Nephron progenitor cell (in vitro differentiated cells): ENCODE results near the gene ASB13.
"Not testable (repeated sequence)": the region's sequence is repeated elsewhere in the genome, so short reads cannot be mapped to it uniquely, and the experiment has no call there.

Experiments
- DNase-seq: peaks from one replicate; pipeline ENCODE4 v3.0.0; 2021
- H3K27ac Mint-ChIP-seq: 2 replicates; pipeline ENCODE4 v1.8.0; 2021; ENCODE audit warnings: mild to moderate bottlenecking, moderate library complexity, mixed read lengths
- H3K27me3 Mint-ChIP-seq: 2 replicates; pipeline ENCODE4 v1.8.0; 2021; ENCODE audit warnings: mild to moderate bottlenecking, low read depth, mixed read lengths; ENCODE audit not compliant: poor library complexity
- H3K36me3 Mint-ChIP-seq: 2 replicates; pipeline ENCODE4 v1.8.0; 2021; ENCODE audit warnings: low read depth, mixed read lengths
- H3K4me1 Mint-ChIP-seq: 2 replicates; pipeline ENCODE4 v1.8.0; 2021; ENCODE audit warnings: mixed read lengths
- H3K4me3 Mint-ChIP-seq: 2 replicates; pipeline ENCODE4 v1.8.0; 2021; ENCODE audit warnings: mild to moderate bottlenecking, moderate library complexity, mixed read lengths
- H3K9me3 Mint-ChIP-seq: 2 replicates; pipeline ENCODE4 v1.8.0; 2021; ENCODE audit warnings: mild to moderate bottlenecking, moderate library complexity, mixed read lengths
- CTCF ChIP-seq: fragments of 200-600 bp; sonication (generic); IDR thresholded peaks from 2 replicates; pipeline ENCODE4 v1.5.0; 2021; ENCODE audit warnings: antibody characterized with exemption

ASB13 gene

GRCh38 chr10:5596611-5597341 is 69.6 kb downstream of the ASB13 start:
- Mint-ChIP-seq H3K4me1 (peaks cover 72% of the 10 kb centered on the region), H3K9me3 (no peaks in the 10 kb centered on the region), H3K4me3 (peak overlapping the region; percentile 43), H3K36me3 (no peaks in the 10 kb centered on the region), H3K27me3 (peaks cover 23% of the 10 kb centered on the region), H3K27ac (peak overlapping the region; percentile 85)
- no peak for DNase-seq
- TF ChIP-seq CTCF, result no peak

- peak overlapping the region; percentile 46 for H3K4me3 Mint-ChIP-seq
- no peaks in the 10 kb centered on the region for H3K36me3 Mint-ChIP-seq
- no peak for TF ChIP-seq CTCF
- H3K27me3 Mint-ChIP-seq, result peaks cover 23% of the 10 kb centered on the region
- no peaks in the 10 kb centered on the region for H3K9me3 Mint-ChIP-seq
- no peak for DNase-seq
- H3K27ac Mint-ChIP-seq, result peak overlapping the region; percentile 85
- H3K4me1 Mint-ChIP-seq, result peaks cover 79% of the 10 kb centered on the region
Observed at GRCh38 chr10:5595994-5596471, 70.4 kb downstream of the ASB13 start.

GRCh38 chr10:5595591-5595990 is 70.8 kb downstream of the ASB13 start:
- Mint-ChIP-seq H3K9me3 (no peaks in the 10 kb centered on the region), H3K27ac (peak overlapping the region; percentile 97), H3K36me3 (no peaks in the 10 kb centered on the region), H3K27me3 (peaks cover 21% of the 10 kb centered on the region), H3K4me1 (peaks cover 81% of the 10 kb centered on the region), H3K4me3 (peak overlapping the region; percentile 43)
- no peak for TF ChIP-seq CTCF
- no peak for DNase-seq

- H3K36me3 Mint-ChIP-seq, result no peaks in the 10 kb centered on the region
- H3K4me3 Mint-ChIP-seq, result peak overlapping the region; percentile 45
- H3K9me3 Mint-ChIP-seq, result no peaks in the 10 kb centered on the region
- DNase-seq, result no peak
- peak overlapping the region; percentile 97 for H3K27ac Mint-ChIP-seq
- peaks cover 81% of the 10 kb centered on the region for H3K4me1 Mint-ChIP-seq
- peaks cover 20% of the 10 kb centered on the region for H3K27me3 Mint-ChIP-seq
- no peak for TF ChIP-seq CTCF
Observed at GRCh38 chr10:5595095-5595494, 71.3 kb downstream of the ASB13 start.

GRCh38 chr10:5594271-5595049 is 71.9 kb downstream of the ASB13 start:
- Mint-ChIP-seq H3K36me3 (no peaks in the 10 kb centered on the region), H3K9me3 (no peaks in the 10 kb centered on the region), H3K4me3 (peak overlapping the region; percentile 45), H3K27ac (peak overlapping the region; percentile 97), H3K4me1 (peaks cover 86% of the 10 kb centered on the region), H3K27me3 (peaks cover 20% of the 10 kb centered on the region)
- peak; percentile 42 for DNase-seq
- TF ChIP-seq CTCF, result no peak

GRCh38 chr10:5593347-5593746 is 73.0 kb downstream of the ASB13 start:
- not testable (repeated sequence) for H3K4me3 Mint-ChIP-seq, H3K9me3 Mint-ChIP-seq, H3K27ac Mint-ChIP-seq, H3K36me3 Mint-ChIP-seq, DNase-seq
- Mint-ChIP-seq H3K27me3 (peaks cover 17% of the 10 kb centered on the region), H3K4me1 (peaks cover 92% of the 10 kb centered on the region)
